ENCODE results near the gene BTNL2.
"Not testable (repeated sequence)": the region's sequence is repeated elsewhere in the genome, so short reads cannot be mapped to it uniquely, and the experiment has no call there.

The BTNL2 gene

GRCh38 chr6:32370505-32370904 is 36.5 kb downstream of the BTNL2 start:
- no peak for DNase-seq (ENCODE audit: low read depth in 2 of 2)

- no peak for DNase-seq (ENCODE audit: low read depth in 2 of 2)
Observed at GRCh38 chr6:32369660-32370059, 37.3 kb downstream of the BTNL2 start.

- DNase-seq (ENCODE audit: low read depth in 2 of 2) = no peak
Observed at GRCh38 chr6:32367644-32368043, 39.3 kb downstream of the BTNL2 start.

GRCh38 chr6:32359225-32359624 is 47.8 kb downstream of the BTNL2 start:
- not testable (repeated sequence) for DNase-seq (ENCODE audit: low read depth in 2 of 2)

- DNase-seq (ENCODE audit: low read depth in 2 of 2) = not testable (repeated sequence)
Observed at GRCh38 chr6:32358548-32358947, 48.4 kb downstream of the BTNL2 start.

GRCh38 chr6:32355018-32355417 is 52.0 kb downstream of the BTNL2 start:
- DNase-seq (ENCODE audit: low read depth in 2 of 2) = no peak

- DNase-seq (ENCODE audit: low read depth in 2 of 2) = no peak
Observed at GRCh38 chr6:32353348-32353747, 53.6 kb downstream of the BTNL2 start.

All from stimulated activated CD8-positive, alpha-beta memory T cell treated with anti-CD3 and anti-CD28 coated beads, Interleukin-2, amount 100 ng/mL, for 48 hours (primary cell).